HG02798 (cell line): Measurements from ENCODE around the gene LRTM2.

Experiments used
- ATAC-seq: cut with Tn5 transposase; IDR thresholded peaks from one replicate; pipeline ENCODE4 v1.9.1; 2021; ENCODE audit warnings: mild to moderate bottlenecking; ENCODE audit not compliant: unreplicated experiment, poor library complexity

Gene LRTM2

DNA sequence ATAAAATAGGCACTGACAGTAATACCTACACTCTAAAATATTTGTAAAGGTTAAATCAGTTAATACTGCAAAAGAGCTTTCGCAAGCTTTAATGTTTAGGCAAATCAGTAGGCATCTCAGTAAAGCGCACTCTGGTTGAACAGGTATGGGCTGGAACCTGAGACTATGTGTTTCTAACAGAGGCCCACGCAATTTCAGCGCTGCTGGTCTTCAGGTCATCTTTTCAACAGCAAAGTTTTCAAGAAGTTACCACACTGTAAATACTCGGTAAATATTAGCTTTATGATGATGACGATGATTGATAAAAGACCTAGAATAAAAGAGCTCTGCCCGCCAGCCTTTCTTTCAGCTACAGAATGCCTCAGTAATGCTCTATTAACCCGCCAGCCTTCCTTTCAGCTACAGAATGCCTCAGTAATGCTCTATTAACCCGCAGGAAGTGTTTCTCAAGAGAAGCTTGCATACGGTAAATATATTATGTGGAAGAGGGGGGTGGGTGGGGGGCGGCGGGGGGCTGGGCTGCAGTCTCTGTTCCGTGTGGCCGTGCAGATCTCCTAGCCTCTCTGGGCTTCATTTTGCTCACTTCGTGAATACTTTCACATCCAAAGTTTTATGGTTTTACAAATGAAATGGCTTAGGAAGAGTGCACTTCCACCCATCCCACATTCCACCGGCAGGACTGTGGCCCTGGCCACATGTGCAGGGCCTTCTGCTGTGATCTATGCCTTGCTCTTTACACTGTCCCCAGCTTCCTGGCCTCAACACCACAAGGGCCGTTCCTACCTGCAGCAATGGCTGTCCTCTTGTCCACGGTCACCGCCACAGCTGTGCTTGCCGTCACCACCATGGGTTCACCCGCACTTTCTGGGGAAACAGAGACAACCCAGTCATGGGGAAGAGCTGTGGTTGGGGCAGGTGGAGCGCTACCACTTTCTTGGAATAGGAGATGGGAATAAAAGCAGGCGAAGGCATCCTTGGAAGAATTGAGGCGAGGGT lies 19.9 kb downstream of the LRTM2 start:
- no peak for ATAC-seq

DNA sequence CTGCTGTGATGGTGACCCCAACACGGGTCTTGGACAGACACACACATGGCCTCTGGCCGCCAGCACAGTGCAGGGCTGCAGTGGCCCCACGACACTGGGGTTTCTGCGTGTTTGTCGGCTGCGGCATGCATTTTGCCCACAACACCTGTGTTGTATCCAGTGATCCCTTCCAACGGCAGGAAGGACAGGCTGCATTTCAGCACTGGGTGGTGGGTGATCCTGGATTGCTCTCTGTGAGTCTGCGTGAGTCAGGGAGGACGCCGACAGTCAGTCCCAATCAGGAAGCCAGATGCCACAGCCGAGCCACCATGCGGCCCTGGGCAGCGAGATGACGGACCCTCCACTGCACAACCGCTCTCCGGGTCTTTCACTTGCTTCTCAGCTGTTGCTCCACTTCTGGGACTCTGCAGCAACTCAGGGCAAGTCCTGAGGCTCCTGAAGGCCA lies 20.6 kb downstream of the LRTM2 start:
- no peak for ATAC-seq

DNA sequence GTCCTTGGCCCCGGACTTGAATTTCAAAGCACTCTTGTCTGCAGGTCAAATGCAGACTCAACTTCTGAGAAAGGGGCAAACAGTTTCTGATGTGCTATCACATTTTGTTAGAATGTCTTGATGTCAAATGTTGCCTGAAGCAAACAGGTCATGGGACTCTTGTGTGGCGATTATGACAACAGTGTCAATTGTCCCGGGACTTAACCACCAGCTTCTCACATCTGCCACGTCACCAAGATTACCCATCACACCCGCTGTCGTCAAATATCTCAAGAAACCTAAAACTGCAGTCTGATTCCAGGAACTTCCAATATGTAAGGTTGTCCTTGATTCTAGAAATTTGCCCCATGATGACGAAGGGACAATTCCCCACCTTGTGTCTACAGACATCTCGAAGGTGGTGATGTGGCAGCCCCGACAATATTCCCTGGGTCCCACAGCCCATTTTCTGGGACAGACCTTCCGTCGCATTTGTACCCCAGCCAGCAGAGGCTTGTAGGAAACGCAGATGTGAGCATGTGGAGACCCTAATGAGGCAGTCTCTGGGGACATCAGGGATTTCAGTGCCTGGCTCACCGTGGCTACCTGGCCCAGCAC lies 21.3 kb downstream of the LRTM2 start:
- ATAC-seq, result no peak

DNA sequence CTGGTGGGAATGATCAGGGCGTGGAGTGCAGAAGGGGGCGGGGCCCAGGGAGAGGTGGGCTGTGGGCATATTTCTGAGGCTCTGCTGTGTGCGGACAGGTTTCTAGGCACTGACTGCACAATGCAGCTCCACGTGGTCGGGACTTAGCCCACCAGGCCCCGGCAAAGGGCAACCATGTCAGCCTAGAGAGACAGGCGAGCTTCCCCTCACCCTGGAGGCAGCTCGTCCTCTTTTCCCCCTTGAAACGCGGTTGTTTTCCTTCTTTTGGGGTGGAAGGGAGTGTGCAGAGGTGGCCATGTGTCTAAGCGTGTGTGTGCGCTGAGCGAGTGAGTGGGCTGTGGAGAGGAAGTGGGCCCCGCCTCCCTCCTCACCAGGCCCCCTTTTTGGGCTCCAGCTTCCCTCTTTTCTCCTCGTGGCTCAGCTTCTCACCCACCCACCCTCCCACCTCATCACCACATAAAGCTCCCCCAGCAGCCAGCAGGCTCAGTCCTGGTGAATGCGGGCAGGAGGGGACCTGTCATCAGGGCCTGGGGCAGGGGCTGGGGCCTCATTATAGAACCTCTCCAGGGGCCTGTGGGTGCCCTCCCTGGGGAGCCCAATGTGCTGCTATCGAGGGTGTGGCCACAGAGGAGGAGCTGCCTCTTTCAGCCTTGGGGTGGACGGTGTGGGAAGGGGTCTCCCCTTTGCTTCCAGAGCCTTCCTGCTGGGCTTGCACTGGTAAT lies 22.0 kb downstream of the LRTM2 start:
- no peak for ATAC-seq

DNA sequence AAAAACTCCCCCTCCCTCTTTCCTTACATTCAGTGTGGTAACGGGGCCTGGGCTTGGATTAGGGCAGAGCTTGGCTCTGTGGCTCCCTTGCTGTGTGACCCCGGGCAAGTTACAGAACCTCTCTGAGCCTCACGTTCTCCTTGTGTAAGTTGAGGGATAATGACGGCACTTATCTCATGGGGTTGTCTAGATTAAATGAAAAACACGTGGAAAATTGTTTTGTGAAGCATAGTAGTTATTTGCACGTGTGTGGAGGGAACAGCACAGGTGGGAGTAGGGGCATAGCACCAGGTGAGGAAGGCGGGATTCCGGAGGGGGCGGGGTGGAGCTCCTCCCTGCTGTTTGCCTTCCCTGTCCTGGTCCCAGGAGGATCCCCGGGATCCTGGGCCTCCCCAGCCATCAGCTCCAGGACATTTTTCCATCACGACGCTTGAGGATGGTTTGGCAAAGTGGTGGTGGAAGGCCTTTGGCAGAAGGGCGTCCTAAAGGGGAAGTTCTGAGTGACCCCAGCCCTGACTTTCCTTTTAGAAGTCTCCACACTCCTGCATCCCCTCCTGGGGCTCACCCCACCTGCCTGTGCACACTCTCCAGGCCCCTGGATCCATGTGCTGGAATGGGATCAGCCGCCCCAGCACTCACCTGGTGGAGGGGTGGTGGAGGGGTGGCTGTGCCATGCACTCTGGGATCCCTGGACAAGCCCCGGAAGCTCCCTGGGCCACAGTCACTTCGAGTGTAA lies 22.7 kb downstream of the LRTM2 start:
- ATAC-seq, result no peak

DNA sequence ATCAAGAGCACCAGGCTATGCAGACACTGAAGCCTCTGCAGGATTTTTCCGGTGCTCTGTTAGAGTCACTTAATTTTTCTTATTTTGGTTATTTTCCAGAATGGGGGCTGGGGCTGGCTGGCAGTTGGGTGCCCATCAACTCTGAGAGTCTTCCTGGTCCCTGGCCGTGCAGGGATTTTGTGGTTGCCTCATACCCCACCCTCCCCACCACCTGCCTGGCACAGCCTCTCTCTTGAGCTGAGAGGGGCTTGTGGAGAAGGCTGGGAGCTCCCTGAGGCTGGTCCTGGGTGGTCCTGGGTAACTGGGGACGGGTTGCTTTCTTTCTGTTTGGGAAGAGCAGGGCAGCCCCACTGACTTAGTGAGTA lies 23.3 kb downstream of the LRTM2 start:
- no peak for ATAC-seq

DNA sequence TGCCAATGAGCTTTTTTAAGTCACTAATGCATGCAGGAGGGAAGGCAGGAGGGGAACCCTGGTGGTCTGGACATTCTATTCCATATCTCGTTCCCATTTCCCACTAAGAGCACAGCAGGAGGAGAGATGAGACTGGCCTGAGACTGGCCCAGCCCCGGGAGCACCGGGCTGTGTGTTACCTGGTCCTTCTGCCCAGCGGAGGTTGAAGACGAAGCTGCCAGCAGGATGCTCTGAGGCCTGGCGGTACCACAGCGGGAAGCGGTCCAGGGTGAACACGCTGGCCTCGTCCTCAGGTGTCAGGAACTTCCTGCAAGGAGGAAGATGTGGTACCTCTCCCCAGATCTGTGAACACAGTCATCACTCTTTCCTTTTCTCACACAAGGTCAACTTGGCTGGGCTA lies 23.9 kb downstream of the LRTM2 start:
- ATAC-seq, result no peak

DNA sequence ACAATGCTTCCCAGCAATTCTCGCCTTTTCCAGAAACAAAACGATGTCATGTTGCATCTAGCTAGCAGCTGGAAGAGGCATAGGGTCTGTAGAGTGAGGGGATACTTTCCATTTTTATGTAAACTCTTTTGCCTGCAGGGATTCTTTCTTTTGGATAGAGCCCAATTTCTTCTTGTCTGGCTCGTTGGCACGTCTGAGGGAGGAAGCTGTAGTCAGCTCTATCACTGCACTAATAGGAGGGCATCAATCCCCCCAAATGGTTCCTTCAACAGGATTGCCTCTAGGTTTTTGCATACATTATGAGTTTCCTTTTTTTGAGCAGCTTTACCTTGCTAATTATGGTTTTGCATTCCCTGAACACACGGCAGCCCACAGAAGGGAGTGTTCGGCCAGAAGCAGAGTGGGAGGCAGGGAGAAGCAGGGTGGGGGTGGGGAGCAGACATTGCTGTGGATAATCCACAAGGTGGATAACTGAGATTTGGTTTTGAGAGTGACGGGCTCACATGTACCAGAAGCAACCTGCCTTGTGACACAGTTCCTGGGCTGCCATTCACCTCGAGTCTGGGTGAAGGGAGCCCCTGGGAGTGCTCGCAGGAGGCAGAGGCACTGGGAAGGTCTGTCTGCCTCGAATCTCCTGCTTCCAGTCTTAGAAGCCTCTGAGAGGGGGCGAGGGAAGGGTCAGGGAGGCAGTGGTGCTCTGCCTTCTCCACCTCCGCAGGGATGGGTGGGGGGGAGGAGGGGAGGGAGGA lies 24.5 kb downstream of the LRTM2 start:
- no peak for ATAC-seq

DNA sequence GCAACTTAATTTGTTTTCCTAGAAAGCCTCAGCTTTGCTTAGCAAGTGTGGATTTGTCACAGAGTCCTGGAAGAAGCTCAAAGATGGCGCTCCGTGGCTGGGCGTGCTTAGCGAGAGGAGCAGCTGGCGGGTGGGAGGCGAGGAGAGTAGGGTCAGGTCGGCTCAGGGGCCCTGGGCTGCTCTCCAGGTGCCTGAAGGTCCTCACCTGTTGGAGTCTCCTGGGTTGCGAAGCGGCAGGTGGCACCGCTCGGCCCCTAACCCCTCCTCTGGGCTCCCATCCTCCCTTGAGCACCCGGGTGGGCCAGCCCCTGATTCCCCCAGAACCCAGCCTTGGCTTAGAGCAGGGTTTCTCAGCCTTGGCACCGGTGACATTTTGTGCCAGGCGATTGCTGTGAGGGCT lies 25.1 kb downstream of the LRTM2 start:
- no peak for ATAC-seq

DNA sequence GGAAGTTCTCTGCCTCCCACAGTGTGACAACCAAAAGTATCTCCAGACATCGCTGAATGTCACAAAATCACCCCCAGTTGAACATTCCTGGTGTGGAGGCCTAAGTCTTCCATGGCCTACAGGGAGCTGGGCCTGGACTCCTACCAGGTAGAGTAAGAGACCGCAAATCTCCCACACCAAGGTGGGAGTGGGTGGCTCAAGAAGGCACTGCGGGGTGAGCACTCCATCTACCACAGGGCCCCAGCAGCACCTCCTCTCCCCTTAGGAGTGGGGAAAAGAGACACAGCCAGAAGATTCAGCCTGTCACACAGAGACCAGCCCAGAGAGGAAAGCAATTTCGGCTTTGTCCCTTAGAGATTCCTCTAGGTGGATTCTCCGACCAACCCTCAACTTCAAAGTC lies 25.5 kb downstream of the LRTM2 start:
- no peak for ATAC-seq

DNA sequence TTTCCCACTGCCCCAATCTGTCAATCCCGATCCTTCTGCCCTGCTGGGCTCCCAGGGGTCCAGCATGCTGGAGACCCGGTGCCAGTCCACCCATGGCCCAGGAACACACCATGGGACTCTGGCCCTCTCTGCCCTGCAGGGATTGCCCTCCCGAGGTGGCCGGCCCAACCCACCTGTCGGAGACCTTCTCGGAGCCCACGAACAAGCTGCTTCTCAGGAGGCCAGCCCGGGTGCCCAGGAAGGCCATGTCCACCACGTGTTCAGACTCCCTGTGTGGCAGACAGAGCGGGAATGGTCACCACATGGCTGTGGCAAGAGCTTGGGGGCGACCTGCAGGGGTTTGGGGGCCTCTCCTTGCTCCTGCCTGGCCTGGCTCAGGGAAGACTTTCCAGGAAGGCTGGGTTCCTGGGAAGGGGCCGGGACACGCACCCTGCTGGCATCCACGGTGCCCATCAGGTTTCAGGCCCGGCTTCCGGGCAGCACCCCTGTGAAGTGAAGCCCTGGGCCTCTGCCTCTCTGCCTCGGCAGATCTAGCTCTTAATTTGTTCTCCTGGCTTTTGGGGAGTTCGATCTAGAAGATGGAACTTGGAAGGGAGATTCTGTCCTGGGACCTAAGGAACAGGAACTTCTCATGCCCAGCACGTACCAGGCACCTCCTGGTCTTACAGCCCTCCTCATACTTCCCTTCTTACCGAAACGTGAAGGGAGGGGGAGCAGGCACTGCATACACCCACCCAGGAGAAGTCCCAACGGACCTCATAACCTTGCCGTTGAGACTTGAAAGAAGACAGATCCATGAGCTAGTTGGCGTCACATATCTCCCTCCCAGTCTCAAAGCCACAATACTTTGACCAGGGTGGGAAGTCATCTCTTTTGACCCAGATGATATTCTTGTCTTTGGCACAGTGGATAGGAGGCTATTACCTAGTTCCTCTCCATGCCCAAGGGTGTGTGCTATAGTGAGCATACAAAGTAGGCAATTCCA lies 26.3 kb downstream of the LRTM2 start:
- ATAC-seq, result no peak

DNA sequence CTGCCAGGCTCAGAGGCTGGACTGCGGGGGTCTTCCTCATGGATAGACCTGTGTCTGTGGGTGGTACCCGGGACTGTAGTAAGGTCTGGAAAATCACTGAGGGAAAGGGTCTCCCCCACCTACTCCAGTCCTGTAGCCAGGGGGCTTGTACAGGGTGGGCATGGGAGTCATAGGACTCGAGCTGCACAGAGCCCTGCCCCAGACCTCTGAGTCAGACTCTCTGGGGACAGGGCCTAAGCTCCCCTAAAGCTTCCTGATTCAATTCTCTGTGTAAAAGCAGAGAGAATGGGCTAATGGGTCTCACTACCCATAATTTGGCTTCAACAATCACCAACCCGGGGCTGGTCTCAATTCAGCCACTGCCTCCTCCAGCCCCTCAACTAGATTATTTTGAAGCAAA lies 27.0 kb downstream of the LRTM2 start:
- no peak for ATAC-seq

DNA sequence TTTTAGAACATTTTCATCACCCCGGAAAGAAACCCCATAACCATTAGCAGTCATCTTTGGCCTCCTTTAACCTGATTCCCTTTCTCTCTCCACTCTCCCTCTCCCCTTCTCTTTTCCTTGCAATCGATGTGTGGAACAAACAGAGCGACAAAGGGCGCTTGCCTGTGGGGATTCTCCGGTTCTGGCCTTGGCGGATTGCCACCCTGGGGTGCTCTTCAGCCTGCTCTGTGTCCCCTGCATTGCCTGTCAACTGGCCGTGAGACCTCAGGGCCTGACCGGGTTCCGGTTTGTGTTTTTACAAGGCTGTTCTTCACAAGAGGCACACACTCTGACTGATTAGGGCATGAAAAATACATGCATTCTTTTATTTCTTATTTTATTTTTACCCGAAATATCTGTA lies 27.8 kb downstream of the LRTM2 start:
- no peak for ATAC-seq

DNA sequence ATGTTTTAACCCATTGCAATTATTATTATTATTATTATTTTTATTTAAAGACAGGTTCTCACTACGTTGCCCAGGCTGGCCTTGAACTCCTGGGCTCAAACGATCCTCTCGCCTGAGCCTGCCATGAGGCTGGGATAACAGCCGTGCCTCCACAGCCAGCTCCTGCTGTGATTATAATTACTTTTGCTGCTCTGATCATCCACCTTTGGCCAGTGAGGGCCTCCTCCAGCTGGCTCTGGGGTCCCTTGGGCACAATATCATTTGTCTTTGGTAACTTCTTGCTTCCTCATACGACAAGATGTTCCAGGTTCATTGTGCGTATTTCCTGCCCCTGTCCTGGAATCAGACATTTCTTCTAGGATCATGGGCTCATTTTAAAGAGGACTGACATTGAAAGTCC lies 28.4 kb downstream of the LRTM2 start:
- ATAC-seq, result no peak

DNA sequence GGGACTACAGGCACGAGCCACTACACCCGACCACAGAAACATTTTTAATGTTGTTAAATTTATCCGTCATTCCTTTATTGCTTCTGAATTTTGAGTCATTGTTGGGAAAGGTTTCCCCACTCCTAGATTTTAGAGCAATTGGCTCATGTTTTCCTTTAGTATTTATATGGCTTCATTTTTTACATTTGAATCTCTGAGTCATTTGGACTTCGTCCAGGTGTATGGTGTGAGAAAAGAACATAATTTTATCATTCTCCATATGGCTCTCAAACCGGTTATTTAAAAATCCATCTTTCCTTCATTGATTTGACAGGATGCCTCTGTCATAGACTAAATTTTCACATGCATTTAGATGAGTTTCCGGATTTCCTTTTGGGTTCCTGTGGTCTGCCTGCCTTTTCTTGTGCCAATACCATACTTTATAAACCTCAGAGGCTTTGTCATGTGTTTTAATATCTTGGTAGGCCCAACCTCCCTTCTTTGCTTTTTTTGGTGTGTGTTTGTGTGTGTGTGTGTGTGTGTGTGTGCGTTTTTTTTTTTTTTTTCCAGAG lies 30.9 kb downstream of the LRTM2 start:
- no peak for ATAC-seq

DNA sequence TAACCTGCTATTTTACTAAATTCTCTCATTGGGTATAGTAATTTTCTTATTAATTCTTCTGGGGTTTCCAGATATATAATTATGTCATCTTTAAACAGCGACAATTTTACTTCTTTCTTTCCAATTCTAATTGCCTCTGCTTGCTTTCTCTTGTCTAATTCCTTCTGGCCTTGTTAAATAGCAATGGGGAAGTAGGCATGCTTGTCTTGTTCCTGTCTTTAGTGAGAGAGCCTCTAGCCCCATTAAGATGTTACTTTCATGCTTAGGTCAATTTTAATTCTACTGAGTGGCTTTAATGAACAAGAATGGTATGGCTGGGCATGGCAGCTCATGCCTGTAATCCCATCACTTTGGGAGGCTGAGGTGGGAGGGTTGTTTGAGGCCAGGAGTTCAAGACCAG lies 31.7 kb downstream of the LRTM2 start:
- ATAC-seq, result no peak

DNA sequence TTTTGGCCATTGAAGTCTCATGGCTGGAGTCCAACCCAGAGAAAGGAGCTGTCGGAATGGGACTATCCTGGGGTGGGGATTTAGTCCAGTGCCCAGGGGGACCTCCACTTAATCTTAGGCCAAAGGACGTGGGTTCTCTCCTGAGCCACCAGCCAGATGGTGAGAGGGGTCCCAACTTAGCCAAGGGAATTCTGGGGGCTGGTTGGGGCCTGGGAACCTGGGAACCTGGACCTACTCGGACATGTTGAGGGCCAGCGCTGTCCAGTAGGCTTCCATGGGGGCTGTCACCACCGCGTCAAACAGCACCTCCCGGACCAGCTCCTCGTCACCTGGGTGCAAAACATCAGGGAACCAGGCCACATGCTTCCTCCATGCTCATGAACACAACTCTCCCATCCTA lies 33.4 kb downstream of the LRTM2 start:
- ATAC-seq, result no peak

DNA sequence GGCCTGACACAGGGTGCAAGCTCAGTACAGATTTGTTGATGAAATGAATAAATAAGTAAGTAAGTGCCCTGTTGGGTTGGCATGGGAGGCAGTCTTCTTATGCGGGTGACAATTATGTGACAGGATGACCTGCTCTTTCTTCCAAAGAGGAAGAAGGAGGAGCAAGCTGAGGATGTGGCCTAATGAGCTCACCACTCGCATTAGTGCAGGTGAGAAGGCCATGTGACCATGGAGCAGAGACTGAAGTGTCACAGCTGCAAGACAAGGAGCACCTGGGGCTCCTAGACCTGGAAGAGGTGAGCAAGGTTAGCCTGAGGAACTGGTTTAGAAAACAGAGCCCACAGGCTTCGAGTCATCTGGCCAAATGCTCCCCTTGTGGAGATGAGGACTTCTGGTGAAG lies 34.9 kb downstream of the LRTM2 start:
- ATAC-seq, result no peak
